SK-N-SH treated with all-trans-retinoic acid at 6 μM for 48 hours (cell line): Measurements from ENCODE around the gene ALX3.

ENCODE experiments used
- ATAC-seq: fragments of 200-7000 bp; cut with Tn5 transposase; 3 replicates; pipeline ENCODE4 v1.9.1; 2020; ENCODE audit warnings: mild to moderate bottlenecking, moderate library complexity
- ARNTL ChIP-seq: fragments of 450-650 bp; formaldehyde crosslinking; IDR thresholded peaks from 2 replicates; pipeline ENCODE4 v1.5.0; 2020; ENCODE audit warnings: low read depth, mild to moderate bottlenecking, moderate library complexity, borderline replicate concordance
- BACH2 ChIP-seq: fragments of 250-450 bp; sonication (Bioruptor Pico); IDR thresholded peaks from 2 replicates; pipeline ENCODE4 v1.9.0; 2021; ENCODE audit warnings: mild to moderate bottlenecking, borderline replicate concordance
- CSDC2 ChIP-seq: fragments of 250-450 bp; sonication (Bioruptor Pico); IDR thresholded peaks from 2 replicates; pipeline ENCODE4 v1.5.0; 2020; ENCODE audit warnings: mild to moderate bottlenecking, moderate library complexity
- ESRRG ChIP-seq: fragments of 250-450 bp; sonication (Bioruptor Pico); IDR thresholded peaks from 2 replicates; pipeline ENCODE4 v1.6.1; 2021; ENCODE audit warnings: mild to moderate bottlenecking
- GLIS3 ChIP-seq: fragments of 250-450 bp; sonication (Bioruptor Pico); IDR thresholded peaks from 2 replicates; pipeline ENCODE4 v1.5.0; 2020; ENCODE audit warnings: mild to moderate bottlenecking, moderate library complexity
- OSR1 ChIP-seq: fragments of 250-450 bp; sonication (Bioruptor Pico); IDR thresholded peaks from 2 replicates; pipeline ENCODE4 v1.8.0; 2022; ENCODE audit warnings: moderate library complexity, mild to moderate bottlenecking, inconsistent platforms
- PPARA ChIP-seq: fragments of 250-450 bp; sonication (Bioruptor Pico); IDR thresholded peaks from 2 replicates; pipeline ENCODE4 v1.5.0; 2020; ENCODE audit warnings: mild to moderate bottlenecking, borderline replicate concordance
- RARB ChIP-seq: fragments of 250-450 bp; sonication (Bioruptor Pico); IDR thresholded peaks from 2 replicates; pipeline ENCODE4 v1.8.0; 2021; ENCODE audit warnings: mild to moderate bottlenecking, moderate library complexity
- SNAI2 ChIP-seq: fragments of 250-450 bp; sonication (Bioruptor Pico); IDR thresholded peaks from 2 replicates; pipeline ENCODE4 v1.5.0; 2020; ENCODE audit warnings: mild to moderate bottlenecking, moderate library complexity
- TCF4 ChIP-seq: fragments of 250-450 bp; sonication (Bioruptor Pico); IDR thresholded peaks from 2 replicates; pipeline ENCODE4 v1.8.0; 2021; ENCODE audit warnings: mild to moderate bottlenecking, moderate library complexity, borderline replicate concordance
- TOX ChIP-seq: fragments of 250-450 bp; sonication (Bioruptor Pico); IDR thresholded peaks from 2 replicates; pipeline ENCODE4 v1.8.0; 2021; ENCODE audit warnings: mild to moderate bottlenecking, moderate library complexity, borderline replicate concordance
- ZC3H10 ChIP-seq: fragments of 250-450 bp; sonication (Bioruptor Pico); IDR thresholded peaks from 2 replicates; pipeline ENCODE4 v1.5.1; 2021; ENCODE audit warnings: mild to moderate bottlenecking, moderate library complexity
- ZFP3 ChIP-seq: fragments of 250-450 bp; sonication (Bioruptor Pico); IDR thresholded peaks from 2 replicates; pipeline ENCODE4 v1.5.0; 2020; ENCODE audit warnings: mild to moderate bottlenecking, moderate library complexity
- ZFP30 ChIP-seq: fragments of 450-650 bp; formaldehyde crosslinking; IDR thresholded peaks from 2 replicates; pipeline ENCODE4 v1.5.0; 2022; ENCODE audit warnings: mild to moderate bottlenecking, moderate library complexity
- ZNF565 ChIP-seq: fragments of 450-650 bp; formaldehyde crosslinking; conservative IDR thresholded peaks from 2 replicates; pipeline ENCODE4 v1.5.0; 2020; ENCODE audit warnings: low read depth, mild to moderate bottlenecking, moderate library complexity
- ZNF70 ChIP-seq: fragments of 450-650 bp; formaldehyde crosslinking; IDR thresholded peaks from 2 replicates; pipeline ENCODE4 v1.5.0; 2020; ENCODE audit warnings: mild to moderate bottlenecking, moderate library complexity
- ZNF8 ChIP-seq: fragments of 450-650 bp; formaldehyde crosslinking; IDR thresholded peaks from 2 replicates; pipeline ENCODE4 v1.5.0; 2020; ENCODE audit warnings: mild to moderate bottlenecking, moderate library complexity
- TF ChIP-seq, protein P1 (sequence below): fragments of 250-450 bp; sonication (Bioruptor Pico); IDR thresholded peaks from 2 replicates; pipeline ENCODE4 v1.5.1; 2020; ENCODE audit warnings: low read depth, mild to moderate bottlenecking, moderate library complexity
- TF ChIP-seq, protein P2 (sequence below): fragments of 250-450 bp; sonication (Bioruptor Pico); IDR thresholded peaks from 2 replicates; pipeline ENCODE4 v1.5.0; 2020; ENCODE audit warnings: mild to moderate bottlenecking, moderate library complexity
- TF ChIP-seq, protein P3 (sequence below): fragments of 250-450 bp; sonication (Bioruptor Pico); IDR thresholded peaks from 2 replicates; pipeline ENCODE4 v1.5.1; 2021; ENCODE audit warnings: mild to moderate bottlenecking, moderate library complexity

Gene ALX3

DNA sequence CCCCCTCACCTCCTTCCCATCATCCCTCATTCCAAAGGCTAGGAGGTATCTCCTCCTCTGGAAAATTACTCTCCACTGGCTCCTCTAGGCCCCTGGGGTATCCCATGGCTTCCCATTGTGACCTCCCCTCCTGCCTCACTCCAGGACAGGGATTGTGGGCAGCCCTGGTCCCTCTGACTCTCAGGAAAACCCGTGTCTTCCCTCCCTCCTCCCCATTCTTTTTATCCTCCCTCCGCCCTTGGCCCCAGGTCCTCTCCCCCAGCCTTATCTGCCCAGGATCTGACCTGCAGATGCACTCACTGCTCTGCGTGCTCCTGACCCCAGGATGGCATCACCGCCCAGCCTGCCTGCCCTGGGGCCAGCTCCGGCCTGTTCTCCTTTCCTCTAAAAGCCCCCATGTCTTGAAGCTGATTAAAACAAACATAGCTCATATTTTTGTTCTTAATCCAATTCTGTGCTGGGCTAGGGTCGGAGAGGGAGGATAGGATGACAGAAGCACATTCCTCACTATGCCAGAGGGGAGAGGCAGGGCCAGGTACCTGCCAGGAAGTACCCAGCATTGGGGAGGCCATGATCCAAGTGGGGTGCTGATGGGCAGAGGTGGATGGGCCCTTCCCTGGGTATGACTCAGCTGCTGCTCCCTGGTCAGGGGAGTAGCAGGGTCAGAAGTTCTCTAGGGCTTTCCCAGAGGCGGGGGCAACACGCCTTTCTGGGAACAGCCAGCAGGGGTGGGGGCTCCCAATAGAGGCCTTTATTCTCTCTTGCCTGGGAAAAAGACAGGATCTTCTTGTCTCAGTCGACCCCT lies 28.0 kb upstream of the ALX3 start (continued):
- TF ChIP-seq, protein P1, sequence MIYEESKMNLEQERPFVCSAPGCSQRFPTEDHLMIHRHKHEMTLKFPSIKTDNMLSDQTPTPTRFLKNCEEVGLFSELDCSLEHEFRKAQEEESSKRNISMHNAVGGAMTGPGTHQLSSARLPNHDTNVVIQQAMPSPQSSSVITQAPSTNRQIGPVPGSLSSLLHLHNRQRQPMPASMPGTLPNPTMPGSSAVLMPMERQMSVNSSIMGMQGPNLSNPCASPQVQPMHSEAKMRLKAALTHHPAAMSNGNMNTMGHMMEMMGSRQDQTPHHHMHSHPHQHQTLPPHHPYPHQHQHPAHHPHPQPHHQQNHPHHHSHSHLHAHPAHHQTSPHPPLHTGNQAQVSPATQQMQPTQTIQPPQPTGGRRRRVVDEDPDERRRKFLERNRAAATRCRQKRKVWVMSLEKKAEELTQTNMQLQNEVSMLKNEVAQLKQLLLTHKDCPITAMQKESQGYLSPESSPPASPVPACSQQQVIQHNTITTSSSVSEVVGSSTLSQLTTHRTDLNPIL (CRISPR knock-in tag): 0 out of 2 replicates have a peak, but pooled peaks have one; percentile 26
- TF ChIP-seq ZNF70 (CRISPR knock-in tag): peak; percentile 74
- TF ChIP-seq TOX (CRISPR knock-in tag): no peak
- 0 out of 2 replicates have a peak, but pooled peaks have one; percentile 12 for TF ChIP-seq OSR1

DNA sequence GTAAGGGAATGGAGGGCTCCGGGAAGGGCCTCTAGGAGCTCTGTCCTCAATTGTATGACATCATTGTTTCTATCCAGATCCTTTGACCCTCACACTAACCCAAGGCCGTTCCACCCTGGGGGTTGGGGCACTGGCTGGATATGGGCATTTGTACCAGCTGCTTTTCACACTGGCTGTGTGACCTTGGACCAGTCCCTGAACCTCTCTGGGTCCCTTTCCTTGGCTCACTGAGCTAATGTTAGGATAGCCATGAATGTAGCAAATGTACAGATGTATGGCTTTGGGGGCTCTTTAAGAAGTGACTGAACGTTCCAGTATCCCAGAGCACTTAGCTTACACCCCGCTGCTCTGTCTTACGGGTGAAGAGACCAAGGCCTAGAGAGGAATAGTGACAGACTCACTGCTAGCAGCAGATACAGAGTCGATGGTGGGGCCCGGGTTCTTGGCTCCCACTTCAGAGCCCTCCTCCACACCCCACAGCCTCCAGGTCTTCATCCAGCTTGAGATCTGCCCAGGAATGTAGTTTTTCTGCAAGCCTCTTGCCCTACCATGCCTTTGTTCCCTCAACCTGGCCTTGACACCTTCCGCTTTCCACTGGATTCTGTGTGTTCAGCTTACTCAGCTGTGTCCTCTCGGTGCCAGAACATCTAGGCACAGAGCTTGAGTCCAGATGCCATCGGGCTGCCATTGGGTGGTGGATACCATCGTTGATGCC lies 27.2 kb upstream of the ALX3 start:
- ATAC-seq: no peak
- TF ChIP-seq GLIS3 (CRISPR knock-in tag) (peak; percentile 84), BACH2 (no peak), SNAI2 (peak; percentile 40; the same call in 1 of the 2 replicates), ZNF8 (CRISPR knock-in tag) (0 out of 2 replicates have a peak, but pooled peaks have one; percentile 1), PPARA (CRISPR knock-in tag) (peak; percentile 69; the same call in 1 of the 2 replicates), RARB (CRISPR knock-in tag) (no peak), ZC3H10 (CRISPR knock-in tag) (peak; percentile 42; the same call in 1 of the 2 replicates)

DNA sequence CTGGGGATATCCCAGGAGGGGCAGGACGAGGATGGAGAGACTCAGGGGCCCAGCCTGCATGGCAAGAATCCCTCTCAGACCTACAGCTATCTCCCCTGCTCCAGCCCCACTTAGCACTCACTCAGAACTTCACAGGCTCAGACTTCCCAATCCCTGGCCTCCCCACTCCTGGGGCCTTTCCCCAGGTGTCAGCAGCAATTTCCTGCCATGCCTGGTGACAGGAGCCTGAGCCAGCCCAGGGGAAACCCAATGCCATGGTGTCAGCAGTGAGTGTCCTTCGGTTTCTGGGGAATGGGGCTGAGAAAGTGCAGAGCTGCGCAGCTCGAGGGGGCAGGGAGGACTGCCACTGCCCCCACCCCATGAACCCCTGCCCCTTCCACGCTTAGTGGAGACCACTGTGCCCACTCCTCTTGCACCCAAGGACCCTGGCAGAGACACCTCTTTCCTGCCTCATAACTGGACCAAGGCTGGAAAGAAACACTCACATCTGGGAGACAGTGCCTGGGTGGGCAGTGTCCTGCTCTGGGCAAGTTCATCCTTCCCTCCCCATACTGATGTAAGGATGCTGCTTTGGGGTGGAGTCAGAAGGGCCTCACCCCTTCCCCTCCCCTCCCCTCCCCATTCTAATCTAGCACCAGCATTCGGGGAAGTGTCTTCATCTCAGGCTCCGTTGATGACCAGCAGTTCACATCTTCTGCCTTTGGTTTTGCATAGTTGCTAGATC lies 24.6 kb upstream of the ALX3 start:
- ATAC-seq: peak; percentile 89
- TF ChIP-seq ESRRG: no peak
- TF ChIP-seq ZFP3 (CRISPR knock-in tag): no peak
- TF ChIP-seq SNAI2: no peak
- no peak for TF ChIP-seq GLIS3 (CRISPR knock-in tag)
- TF ChIP-seq ZFP30 (CRISPR knock-in tag): no peak
- TF ChIP-seq, protein P2, sequence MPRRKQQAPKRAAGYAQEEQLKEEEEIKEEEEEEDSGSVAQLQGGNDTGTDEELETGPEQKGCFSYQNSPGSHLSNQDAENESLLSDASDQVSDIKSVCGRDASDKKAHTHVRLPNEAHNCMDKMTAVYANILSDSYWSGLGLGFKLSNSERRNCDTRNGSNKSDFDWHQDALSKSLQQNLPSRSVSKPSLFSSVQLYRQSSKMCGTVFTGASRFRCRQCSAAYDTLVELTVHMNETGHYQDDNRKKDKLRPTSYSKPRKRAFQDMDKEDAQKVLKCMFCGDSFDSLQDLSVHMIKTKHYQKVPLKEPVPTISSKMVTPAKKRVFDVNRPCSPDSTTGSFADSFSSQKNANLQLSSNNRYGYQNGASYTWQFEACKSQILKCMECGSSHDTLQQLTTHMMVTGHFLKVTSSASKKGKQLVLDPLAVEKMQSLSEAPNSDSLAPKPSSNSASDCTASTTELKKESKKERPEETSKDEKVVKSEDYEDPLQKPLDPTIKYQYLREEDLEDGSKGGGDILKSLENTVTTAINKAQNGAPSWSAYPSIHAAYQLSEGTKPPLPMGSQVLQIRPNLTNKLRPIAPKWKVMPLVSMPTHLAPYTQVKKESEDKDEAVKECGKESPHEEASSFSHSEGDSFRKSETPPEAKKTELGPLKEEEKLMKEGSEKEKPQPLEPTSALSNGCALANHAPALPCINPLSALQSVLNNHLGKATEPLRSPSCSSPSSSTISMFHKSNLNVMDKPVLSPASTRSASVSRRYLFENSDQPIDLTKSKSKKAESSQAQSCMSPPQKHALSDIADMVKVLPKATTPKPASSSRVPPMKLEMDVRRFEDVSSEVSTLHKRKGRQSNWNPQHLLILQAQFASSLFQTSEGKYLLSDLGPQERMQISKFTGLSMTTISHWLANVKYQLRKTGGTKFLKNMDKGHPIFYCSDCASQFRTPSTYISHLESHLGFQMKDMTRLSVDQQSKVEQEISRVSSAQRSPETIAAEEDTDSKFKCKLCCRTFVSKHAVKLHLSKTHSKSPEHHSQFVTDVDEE (CRISPR knock-in tag): no peak
- no peak for TF ChIP-seq TOX (CRISPR knock-in tag)
- no peak for TF ChIP-seq ZC3H10 (CRISPR knock-in tag)
- no peak for TF ChIP-seq TCF4 (CRISPR knock-in tag)
- TF ChIP-seq, protein P1 (CRISPR knock-in tag): no peak
- TF ChIP-seq PPARA (CRISPR knock-in tag): no peak
- TF ChIP-seq, protein P3, sequence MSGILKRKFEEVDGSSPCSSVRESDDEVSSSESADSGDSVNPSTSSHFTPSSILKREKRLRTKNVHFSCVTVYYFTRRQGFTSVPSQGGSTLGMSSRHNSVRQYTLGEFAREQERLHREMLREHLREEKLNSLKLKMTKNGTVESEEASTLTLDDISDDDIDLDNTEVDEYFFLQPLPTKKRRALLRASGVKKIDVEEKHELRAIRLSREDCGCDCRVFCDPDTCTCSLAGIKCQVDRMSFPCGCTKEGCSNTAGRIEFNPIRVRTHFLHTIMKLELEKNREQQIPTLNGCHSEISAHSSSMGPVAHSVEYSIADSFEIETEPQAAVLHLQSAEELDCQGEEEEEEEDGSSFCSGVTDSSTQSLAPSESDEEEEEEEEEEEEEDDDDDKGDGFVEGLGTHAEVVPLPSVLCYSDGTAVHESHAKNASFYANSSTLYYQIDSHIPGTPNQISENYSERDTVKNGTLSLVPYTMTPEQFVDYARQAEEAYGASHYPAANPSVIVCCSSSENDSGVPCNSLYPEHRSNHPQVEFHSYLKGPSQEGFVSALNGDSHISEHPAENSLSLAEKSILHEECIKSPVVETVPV (CRISPR knock-in tag): no peak
- no peak for TF ChIP-seq ZNF8 (CRISPR knock-in tag)
- no peak for TF ChIP-seq BACH2
- no peak for TF ChIP-seq RARB (CRISPR knock-in tag)
- TF ChIP-seq, all 23 proteins: peak for 0

DNA sequence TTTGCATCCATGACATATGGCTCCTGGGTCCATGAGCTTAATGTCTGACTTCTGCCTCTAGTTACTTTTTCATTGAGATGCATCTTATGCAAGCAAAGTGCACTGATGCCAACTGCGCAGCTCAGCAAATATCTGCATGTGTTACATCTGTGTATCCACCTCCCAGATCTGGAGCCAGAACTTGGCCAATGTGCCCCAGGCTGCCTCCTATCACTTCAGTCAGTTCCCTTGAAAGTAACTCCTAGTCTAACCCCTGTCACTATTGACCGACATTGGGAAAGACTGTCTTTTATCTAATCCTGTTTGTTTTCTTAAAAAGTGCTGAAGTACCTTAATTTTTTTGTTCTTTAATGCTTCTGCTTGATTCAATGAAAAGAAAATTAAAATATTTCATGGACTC lies 22.5 kb upstream of the ALX3 start:
- ATAC-seq: no peak
- no peak for TF ChIP-seq TCF4 (CRISPR knock-in tag)
- TF ChIP-seq ARNTL (CRISPR knock-in tag): no peak
- TF ChIP-seq CSDC2 (CRISPR knock-in tag): no peak
- no peak for TF ChIP-seq SNAI2
- no peak for TF ChIP-seq GLIS3 (CRISPR knock-in tag)
- no peak for TF ChIP-seq ZNF70 (CRISPR knock-in tag)
- TF ChIP-seq ZNF8 (CRISPR knock-in tag): no peak
- TF ChIP-seq ZC3H10 (CRISPR knock-in tag): no peak
- TF ChIP-seq, protein P1 (CRISPR knock-in tag): no peak
- TF ChIP-seq, protein P2 (CRISPR knock-in tag): no peak
- TF ChIP-seq ZNF565 (CRISPR knock-in tag): no peak
- no peak for TF ChIP-seq ZFP30 (CRISPR knock-in tag)
- TF ChIP-seq ESRRG: no peak
